Measurements from ENCODE around the gene KRT5.

DNA sequence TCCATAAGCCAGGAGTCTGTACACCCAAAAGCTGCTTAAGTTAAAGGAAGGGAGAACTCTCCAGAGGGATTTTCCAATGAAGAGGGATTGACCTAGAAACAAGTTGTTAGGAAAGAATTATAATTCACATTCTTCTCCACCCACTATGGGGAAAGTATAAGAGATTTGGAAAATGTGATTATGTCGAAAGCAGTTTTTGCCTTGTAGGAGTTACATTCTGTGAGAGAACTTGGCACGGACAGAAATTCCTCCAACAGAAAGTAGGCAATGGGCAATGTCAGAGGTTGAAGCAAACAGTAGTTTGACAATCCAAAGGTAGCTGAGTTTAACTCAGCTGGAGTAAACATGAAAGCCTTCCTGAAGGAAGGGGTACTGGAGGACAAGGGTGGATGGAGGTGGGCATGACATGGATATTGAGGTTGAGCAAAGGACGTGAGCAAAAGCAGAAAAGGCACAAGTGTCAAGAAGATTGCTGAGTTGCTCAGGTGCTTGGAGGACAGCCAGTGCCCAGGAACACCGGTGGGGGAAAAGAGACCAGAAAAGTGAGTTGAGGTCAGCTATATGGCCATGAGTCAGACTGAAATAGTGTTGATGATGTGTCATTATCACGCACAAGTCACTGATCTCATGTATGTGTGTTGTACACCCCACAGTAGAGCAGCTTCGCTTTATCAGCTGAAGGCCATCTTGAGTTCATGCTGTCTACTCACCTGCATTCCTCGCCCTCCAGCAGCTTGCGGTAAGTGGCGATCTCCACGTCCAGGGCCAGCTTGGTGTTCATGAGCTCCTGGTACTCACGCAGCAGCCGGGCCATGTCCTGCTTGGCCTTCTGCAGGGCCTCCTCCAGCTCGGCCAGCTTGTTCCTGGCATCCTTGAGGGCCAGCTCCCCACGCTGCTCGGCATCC lies 4.0 kb downstream of the KRT5 start:
- TF ChIP-seq, protein P1, sequence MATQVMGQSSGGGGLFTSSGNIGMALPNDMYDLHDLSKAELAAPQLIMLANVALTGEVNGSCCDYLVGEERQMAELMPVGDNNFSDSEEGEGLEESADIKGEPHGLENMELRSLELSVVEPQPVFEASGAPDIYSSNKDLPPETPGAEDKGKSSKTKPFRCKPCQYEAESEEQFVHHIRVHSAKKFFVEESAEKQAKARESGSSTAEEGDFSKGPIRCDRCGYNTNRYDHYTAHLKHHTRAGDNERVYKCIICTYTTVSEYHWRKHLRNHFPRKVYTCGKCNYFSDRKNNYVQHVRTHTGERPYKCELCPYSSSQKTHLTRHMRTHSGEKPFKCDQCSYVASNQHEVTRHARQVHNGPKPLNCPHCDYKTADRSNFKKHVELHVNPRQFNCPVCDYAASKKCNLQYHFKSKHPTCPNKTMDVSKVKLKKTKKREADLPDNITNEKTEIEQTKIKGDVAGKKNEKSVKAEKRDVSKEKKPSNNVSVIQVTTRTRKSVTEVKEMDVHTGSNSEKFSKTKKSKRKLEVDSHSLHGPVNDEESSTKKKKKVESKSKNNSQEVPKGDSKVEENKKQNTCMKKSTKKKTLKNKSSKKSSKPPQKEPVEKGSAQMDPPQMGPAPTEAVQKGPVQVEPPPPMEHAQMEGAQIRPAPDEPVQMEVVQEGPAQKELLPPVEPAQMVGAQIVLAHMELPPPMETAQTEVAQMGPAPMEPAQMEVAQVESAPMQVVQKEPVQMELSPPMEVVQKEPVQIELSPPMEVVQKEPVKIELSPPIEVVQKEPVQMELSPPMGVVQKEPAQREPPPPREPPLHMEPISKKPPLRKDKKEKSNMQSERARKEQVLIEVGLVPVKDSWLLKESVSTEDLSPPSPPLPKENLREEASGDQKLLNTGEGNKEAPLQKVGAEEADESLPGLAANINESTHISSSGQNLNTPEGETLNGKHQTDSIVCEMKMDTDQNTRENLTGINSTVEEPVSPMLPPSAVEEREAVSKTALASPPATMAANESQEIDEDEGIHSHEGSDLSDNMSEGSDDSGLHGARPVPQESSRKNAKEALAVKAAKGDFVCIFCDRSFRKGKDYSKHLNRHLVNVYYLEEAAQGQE (IDR thresholded peaks at IDR 0.05; ENCODE audit: unreplicated experiment) = no peak
- TF ChIP-seq, protein P2, sequence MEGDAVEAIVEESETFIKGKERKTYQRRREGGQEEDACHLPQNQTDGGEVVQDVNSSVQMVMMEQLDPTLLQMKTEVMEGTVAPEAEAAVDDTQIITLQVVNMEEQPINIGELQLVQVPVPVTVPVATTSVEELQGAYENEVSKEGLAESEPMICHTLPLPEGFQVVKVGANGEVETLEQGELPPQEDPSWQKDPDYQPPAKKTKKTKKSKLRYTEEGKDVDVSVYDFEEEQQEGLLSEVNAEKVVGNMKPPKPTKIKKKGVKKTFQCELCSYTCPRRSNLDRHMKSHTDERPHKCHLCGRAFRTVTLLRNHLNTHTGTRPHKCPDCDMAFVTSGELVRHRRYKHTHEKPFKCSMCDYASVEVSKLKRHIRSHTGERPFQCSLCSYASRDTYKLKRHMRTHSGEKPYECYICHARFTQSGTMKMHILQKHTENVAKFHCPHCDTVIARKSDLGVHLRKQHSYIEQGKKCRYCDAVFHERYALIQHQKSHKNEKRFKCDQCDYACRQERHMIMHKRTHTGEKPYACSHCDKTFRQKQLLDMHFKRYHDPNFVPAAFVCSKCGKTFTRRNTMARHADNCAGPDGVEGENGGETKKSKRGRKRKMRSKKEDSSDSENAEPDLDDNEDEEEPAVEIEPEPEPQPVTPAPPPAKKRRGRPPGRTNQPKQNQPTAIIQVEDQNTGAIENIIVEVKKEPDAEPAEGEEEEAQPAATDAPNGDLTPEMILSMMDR (conservative IDR thresholded peaks at IDR 0.05; ENCODE audit: low read depth in 2 of 2) = no peak
- no peak for TF ChIP-seq CREB1 (CRISPR knock-in tag; IDR thresholded peaks at IDR 0.05; ENCODE audit: low read depth)
- no peak for TF ChIP-seq EZH2 (IDR thresholded peaks at IDR 0.05; ENCODE audit: low read depth, unreplicated experiment)
- TF ChIP-seq POLR2AphosphoS5 (IDR thresholded peaks at IDR 0.05; ENCODE audit: low read depth) = no peak
